Kidney (tissue), 14 donors: ENCODE results near the gene TSPYL6. TPM values are rescaled to one million over a fixed set of nuclear protein-coding genes. Genes with fewer than 3 reads are reported as not detected.

Experiments used
- DNase-seq, 5 donors: peaks; one replicate each; pipeline ENCODE4 v3.0.0-alpha.2; 2013 to 2020
- FAIRE-seq: peaks from 2 replicates; lab custom pipeline; 2012; peaks lifted over from hg19 to GRCh38; lab: Jason Lieb, UNC
- H3K27ac ChIP-seq, 2 donors: one replicate each; pipeline ENCODE4 v1.7.0; 2013; ENCODE audit warnings: low read depth in 2 of 2, low read length in 2 of 2, inconsistent platforms in 1 of 2
- H3K27me3 ChIP-seq: one replicate; pipeline ENCODE4 v1.7.1; 2013; ENCODE audit warnings: low read length, inconsistent platforms; ENCODE audit not compliant: control insufficient read depth, insufficient read depth
- H3K36me3 ChIP-seq, 3 donors: one replicate each; pipeline versions ENCODE4 v1.7.0 to v1.7.1; 2013; ENCODE audit warnings: low read length in 3 of 3, control low read depth in 1 of 3, inconsistent platforms in 1 of 3; ENCODE audit not compliant: insufficient read depth in 3 of 3, control insufficient read depth in 2 of 3
- H3K4me1 ChIP-seq, 3 donors: one replicate each; pipeline versions ENCODE4 v1.7.0 to v1.7.1; 2013; ENCODE audit warnings: low read length in 3 of 3, inconsistent platforms in 1 of 3, low read depth in 1 of 3; ENCODE audit not compliant: control insufficient read depth in 2 of 3, insufficient read depth in 2 of 3
- H3K4me3 ChIP-seq, 3 donors: one replicate each; pipeline versions ENCODE4 v1.7.0 to v1.8.1; 2013; ENCODE audit warnings: low read length in 3 of 3, control low read depth in 1 of 3, inconsistent platforms in 1 of 3
- H3K9ac ChIP-seq, 3 donors: one replicate each; pipeline versions ENCODE4 v1.7.0 to v1.7.1; 2013; ENCODE audit warnings: low read length in 3 of 3, control low read depth in 1 of 3, inconsistent platforms in 1 of 3
- H3K9me3 ChIP-seq, 3 donors: one replicate each; pipeline versions ENCODE4 v1.7.0 to v1.7.1; 2013; ENCODE audit warnings: low read length in 3 of 3, control low read depth in 1 of 3, inconsistent platforms in 1 of 3; ENCODE audit not compliant: control insufficient read depth in 2 of 3, insufficient read depth in 1 of 3
- intact Hi-C: fragments of 100-400 bp; cut with DNase I; formaldehyde crosslinking; loops from one replicate; pipeline ENCODE4 v1.11.1; 2022
- polyA plus RNA-seq: library from polyadenylated mRNA; stranded (reverse); fragments of 350-450 nt; fragmentation: Illumina TruSeq; extraction: RNeasy Lipid Tissue Mini Kit (QIAGEN cat#74804); gene quantifications from one replicate; pipeline ENCODE4 v1.2.3, GENCODE V29; 2014; ENCODE audit warnings: low read depth, low replicate concordance; ENCODE audit not compliant: insufficient read depth
- total RNA-seq: library from RNA; stranded (reverse); fragmentation: NEBNext Ultra II Directional; extraction: Animal tissue kit (Norgen Biotek cat#: 25700); gene quantifications from one replicate; pipeline ENCODE4 v1.2.1, GENCODE V29; 2021
- TF ChIP-seq, protein P1 (sequence below): IDR thresholded peaks from 3 replicates; pipeline ENCODE4 v1.5.1; 2012; ENCODE audit warnings: mild to moderate bottlenecking, moderate library complexity, borderline replicate concordance; ENCODE audit not compliant: insufficient read depth; ENCODE audit errors: extremely low read depth
- donor health status: control.
- donor health status: control.
- donor health status: control.
- donor health status: control.
- donor health status: control.
- donor health status: DM: yes; HTN: yes; CAD: no.
- donor health status: Normal renal cell carcinoma (clear cell type).

Gene TSPYL6
- total and polyA plus RNA-seq, 2 donors from 2014 or later, result not detected

DNA sequence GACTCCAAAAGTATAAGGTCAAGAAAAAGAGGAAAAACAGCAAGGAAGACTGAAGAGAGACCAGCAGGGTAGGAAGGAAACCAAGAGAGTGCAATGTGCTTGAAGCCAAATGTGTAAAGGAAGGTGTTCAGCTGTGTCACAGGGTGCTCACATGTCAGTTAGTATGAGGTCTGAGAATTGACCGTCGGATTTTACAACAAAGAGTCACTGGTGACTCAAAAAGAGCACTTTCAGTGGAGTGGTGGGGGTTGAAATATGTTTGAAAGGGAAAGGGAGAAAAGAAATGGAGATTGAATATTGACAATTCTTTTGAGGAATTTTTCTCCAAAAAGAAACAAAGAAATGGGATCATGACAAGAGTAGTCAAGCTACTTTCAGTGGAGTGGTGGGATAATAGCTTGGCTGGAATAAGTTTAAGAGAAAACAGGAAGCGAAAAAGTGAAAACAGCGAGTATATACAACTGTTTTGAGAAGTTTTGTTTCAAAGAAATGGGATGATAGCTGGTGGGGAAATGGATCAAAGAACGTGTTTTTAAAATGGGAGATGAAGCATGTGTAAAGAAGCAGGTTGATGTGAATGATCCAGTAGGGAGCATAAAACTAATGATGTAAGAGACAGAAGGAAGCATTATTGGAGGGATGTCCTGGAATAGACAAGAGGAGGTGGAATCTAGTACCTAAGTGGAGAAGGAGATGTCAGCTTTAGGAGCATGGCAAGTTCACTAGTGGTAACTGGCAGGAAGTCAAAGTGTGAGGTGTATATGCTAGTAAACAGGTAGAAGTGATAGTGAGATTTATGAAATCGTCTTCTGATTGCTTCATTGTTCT is 3.6 kb upstream of the TSPYL6 start:
- Histone ChIP-seq H3K27ac (no peak overlapping the region), H3K4me1 (peaks cover 0 to 3% (median 0%) of the 10 kb centered on the region in 3 donors), H3K9ac (no peak overlapping the region), H3K27me3 (no peaks in the 10 kb centered on the region), H3K36me3 (no peaks in the 10 kb centered on the region), H3K4me3 (no peak overlapping the region), H3K9me3 (no peaks in the 10 kb centered on the region)
- TF ChIP-seq, protein P1, sequence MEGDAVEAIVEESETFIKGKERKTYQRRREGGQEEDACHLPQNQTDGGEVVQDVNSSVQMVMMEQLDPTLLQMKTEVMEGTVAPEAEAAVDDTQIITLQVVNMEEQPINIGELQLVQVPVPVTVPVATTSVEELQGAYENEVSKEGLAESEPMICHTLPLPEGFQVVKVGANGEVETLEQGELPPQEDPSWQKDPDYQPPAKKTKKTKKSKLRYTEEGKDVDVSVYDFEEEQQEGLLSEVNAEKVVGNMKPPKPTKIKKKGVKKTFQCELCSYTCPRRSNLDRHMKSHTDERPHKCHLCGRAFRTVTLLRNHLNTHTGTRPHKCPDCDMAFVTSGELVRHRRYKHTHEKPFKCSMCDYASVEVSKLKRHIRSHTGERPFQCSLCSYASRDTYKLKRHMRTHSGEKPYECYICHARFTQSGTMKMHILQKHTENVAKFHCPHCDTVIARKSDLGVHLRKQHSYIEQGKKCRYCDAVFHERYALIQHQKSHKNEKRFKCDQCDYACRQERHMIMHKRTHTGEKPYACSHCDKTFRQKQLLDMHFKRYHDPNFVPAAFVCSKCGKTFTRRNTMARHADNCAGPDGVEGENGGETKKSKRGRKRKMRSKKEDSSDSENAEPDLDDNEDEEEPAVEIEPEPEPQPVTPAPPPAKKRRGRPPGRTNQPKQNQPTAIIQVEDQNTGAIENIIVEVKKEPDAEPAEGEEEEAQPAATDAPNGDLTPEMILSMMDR, result no peak
- DNase-seq, result no peak
- no peak for FAIRE-seq
- intact Hi-C loops, result no loop called here

DNA sequence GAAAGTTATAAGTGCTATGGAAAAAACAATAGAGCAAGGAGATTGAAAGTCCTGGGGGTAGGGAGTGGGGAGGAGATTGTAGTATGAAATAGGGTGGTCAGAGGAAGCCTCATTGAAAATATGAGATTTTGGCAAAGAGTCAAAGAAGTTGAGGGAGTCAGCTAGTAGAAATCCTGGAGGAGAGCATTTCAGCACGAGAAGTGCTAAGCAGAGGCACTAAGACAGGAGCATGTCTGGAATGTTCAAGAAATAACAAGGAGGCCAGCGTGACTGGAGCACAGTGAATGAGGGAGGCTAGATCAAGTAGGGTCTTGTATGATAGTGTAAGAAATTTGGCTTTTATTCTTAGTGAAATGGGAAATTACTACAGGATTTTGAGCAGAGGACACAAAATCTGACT is 2.1 kb upstream of the TSPYL6 start:
- intact Hi-C loops, result no loop called here
- H3K9ac ChIP-seq, result no peak overlapping the region
- no peak for FAIRE-seq

DNA sequence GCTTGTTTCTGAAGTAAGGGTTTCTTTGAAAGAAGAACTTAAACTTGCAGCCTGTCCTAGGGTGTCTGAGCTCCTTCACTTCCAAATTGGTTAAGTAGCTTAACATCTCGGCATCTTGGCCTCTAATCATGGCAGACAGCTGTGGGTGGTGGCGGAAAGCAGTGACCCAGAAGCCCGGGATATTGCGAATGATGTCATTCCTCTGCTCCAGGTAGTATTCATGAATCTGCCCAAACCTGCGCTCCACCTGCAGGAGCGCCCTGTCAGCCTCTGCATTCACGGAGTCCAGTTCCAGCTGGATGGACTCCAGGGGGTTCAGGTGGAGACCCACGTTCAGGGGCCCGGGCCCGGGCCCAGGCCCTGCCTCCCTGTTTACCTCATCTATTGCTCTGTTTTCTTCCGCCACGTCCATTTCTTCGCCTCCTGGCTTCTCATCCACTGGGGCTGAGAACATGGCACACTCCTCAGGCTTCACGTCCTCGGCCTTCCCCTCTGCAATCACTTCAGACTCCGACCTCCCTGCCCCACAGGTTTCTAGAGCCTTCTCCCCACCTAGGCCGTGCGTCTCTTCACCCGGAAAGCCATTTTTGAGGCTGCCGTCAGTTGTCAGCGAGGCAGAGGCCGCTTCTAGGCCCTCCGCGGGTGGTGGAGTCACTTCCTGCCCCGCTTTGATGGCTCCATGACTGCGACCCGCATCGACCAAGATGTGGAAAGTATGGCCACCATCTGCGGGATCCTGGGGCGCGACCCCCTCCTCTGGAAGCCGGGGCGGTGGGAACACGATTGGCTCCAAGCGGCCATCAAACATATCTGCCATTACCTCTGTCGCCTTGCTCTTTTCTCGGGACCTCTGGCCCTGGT is 569 bp downstream of the TSPYL6 start:
- FAIRE-seq (no peak), DNase-seq (no peak)
- Histone ChIP-seq H3K27me3 (no peaks in the 10 kb centered on the region), H3K4me1 (no peaks in the 10 kb centered on the region), H3K9me3 (no peaks in the 10 kb centered on the region), H3K9ac (no peak overlapping the region), H3K4me3 (no peak overlapping the region), H3K27ac (no peak overlapping the region), H3K36me3 (no peaks in the 10 kb centered on the region)
- TF ChIP-seq, protein P1, result no peak
- intact Hi-C loops, result no loop called here

More for the DNA sequence above, 2.1 kb upstream of the TSPYL6 start:
- peak in 1 of 5 donors; percentile 5 for DNase-seq
- Histone ChIP-seq H3K4me3 (no peak overlapping the region), H3K36me3 (no peaks in the 10 kb centered on the region), H3K9me3 (no peaks in the 10 kb centered on the region), H3K27me3 (no peaks in the 10 kb centered on the region), H3K4me1 (peaks cover 0 to 3% (median 0%) of the 10 kb centered on the region in 3 donors), H3K27ac (no peak overlapping the region)
- TF ChIP-seq, protein P1, result no peak
